ENCODE results near the gene ADAMTS17.

ADAMTS17 gene

DNA sequence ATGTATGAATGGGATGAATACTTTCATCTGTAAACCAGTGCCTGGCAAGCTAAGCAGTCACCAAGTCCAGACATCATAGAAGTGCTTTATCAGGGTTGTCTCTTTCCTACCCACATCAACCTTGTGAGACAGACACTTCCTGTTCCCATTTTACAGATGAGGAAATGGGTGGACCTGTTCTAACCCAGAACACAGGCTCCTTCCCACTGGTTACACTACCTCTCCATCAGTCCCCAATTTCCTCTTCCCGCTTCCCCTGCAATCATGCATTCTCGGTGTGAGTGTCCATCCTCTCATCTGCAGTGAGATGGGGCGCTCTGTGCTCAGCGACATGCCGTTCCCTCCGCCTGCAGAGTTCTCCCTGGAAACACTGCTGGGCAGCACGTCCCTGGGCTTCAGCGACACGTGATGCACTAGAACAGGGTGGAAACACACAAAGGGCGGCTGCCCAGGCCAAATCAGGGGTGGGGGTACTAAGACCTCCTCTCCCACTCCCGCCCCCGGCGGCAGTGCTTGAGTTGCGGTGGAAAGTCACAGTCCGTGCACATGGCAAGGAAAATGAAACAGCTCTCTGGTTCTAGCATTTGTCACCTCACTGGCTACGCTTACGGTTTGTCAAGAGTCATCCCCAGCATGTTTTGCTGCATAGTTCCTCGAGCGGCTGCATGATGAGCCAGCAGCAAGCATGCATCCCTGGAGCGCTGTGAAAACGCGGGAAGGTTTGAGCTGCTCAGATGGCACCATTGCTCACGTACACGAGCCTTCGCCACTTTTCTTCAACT, 201.1 kb downstream of the ADAMTS17 start:
- no peak for DNase-seq (ENCODE audit: low read depth in 1 of 2, low spot score in 1 of 2)

- DNase-seq (ENCODE audit: low read depth in 1 of 2, low spot score in 1 of 2), result no peak
Observed at GRCh38 chr15:100134586-100134985, 207.2 kb downstream of the ADAMTS17 start.

- no peak for DNase-seq (ENCODE audit: low read depth in 1 of 2, low spot score in 1 of 2)
Observed at GRCh38 chr15:100134089-100134583, 207.6 kb downstream of the ADAMTS17 start.

GRCh38 chr15:100133001-100133400, 208.8 kb downstream of the ADAMTS17 start:
- DNase-seq (ENCODE audit: low read depth in 1 of 2, low spot score in 1 of 2), result no peak

GRCh38 chr15:100132309-100132708, 209.5 kb downstream of the ADAMTS17 start:
- no peak for DNase-seq (ENCODE audit: low read depth in 1 of 2, low spot score in 1 of 2)

DNA sequence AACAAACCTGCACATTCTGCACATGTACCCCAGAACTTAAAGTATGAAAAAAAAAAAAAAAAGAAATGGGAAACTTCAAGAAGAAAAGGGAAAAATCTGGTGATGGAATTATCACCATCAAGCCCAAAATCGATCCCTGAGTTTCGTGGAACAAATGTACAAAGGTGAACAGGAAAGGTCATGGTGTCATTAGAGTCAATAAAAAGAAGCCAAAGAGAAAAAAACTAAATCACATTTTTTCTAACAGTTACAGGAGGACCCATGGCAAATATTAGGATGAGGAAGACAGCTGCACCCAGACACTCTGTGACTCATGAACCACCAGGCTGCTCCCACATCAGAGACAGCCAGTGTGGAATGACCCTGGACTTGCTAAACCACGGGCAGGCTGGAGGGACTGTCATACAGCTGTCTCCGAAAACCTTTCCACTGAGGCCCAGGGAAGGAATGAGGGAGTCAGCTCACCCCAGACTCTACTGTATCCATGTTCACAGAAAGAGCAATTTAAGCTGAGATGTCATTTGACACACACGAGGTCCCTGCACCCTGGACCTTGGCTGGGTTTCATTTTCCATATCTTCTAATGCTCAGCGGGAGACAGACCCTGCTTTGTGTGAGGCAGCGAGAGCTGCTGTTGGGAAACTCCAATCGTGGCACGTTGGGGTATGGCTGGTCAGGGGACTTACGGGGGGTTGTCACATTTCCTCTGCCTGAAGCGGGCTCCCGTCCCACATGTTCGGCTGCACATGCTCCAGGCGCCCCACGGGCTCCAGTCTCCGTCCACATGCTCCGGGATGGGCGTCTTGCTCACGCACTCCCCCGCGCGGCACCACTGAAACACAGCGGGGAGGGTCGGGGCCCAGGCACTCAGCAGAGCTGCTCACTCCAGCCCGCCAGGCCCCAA, 210.2 kb downstream of the ADAMTS17 start:
- DNase-seq (ENCODE audit: low read depth in 1 of 2, low spot score in 1 of 2), result peak in 1 of 2 donors; percentile 28

- DNase-seq (ENCODE audit: low read depth in 1 of 2, low spot score in 1 of 2), result no peak
Observed at GRCh38 chr15:100129677-100130076, 212.1 kb downstream of the ADAMTS17 start.

- DNase-seq (ENCODE audit: low read depth in 1 of 2, low spot score in 1 of 2), result no peak
Observed at GRCh38 chr15:100125401-100126191, 216.2 kb downstream of the ADAMTS17 start.

DNA sequence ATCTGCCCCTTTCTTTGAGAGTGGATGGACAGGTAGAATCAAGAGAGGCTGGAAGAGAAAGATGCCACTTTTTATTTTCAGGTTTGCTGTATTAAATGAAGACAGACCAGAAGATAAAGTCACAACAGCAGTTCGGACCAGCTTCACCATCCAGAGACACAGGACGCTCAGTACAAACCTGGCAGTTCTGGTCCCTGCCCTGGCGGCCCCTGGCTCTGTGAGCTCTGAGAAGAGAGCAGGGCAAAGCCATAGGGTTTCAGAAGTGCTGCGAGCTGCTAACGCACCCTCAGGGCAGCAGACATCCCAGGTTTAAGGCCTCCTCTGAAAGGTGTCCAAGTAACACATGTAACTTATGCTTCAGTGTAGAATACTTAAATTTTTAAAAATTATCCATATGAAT, 216.8 kb downstream of the ADAMTS17 start:
- no peak for DNase-seq (ENCODE audit: low read depth in 1 of 2, low spot score in 1 of 2)

GRCh38 chr15:100124361-100124760, 217.4 kb downstream of the ADAMTS17 start:
- DNase-seq (ENCODE audit: low read depth in 1 of 2, low spot score in 1 of 2), result no peak

DNA sequence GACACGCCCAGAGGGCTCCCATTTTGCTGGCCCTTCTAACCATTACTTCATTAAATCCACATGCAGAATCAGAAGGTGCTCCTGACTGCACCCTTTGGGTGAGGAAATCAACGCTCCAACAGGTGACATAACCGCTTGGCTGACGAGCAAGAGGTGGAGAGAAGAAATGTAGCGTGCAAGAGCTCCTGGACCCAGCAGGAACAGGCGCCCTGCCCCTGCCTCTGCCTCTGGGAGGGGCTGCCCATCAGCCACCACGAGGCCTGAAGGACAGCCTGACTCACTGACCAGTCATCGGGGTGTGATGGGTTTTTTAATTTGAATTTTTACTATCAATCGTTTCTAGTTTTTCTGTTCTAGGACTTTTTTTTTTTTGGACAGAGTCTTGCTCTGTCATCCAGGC, 218.2 kb downstream of the ADAMTS17 start:
- DNase-seq (ENCODE audit: low read depth in 1 of 2, low spot score in 1 of 2), result no peak

GRCh38 chr15:100121285-100121684, 220.5 kb downstream of the ADAMTS17 start:
- no peak for DNase-seq (ENCODE audit: low read depth in 1 of 2, low spot score in 1 of 2)

- no peak for DNase-seq (ENCODE audit: low read depth in 1 of 2, low spot score in 1 of 2)
Observed at GRCh38 chr15:100120111-100120510, 221.7 kb downstream of the ADAMTS17 start.

DNA sequence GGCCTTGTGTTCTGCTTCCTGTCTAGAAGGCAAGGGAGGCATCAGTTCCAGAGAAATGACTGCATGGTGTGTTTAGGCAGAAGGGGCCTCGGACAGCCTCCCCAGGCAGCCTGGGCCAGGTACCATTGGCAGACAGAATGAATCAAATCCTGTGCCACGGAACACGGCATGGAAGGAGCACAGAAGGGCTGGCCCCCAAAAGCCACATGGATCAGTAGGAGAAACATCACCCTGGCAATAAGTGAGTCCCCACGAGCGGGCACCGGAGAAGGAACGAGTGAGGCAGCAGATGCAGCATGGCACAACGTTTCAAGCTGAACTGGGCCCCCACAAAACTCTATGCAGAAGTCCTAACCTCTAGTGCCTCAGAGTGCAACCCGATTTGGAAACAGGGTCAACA, 223.2 kb downstream of the ADAMTS17 start:
- no peak for DNase-seq (ENCODE audit: low read depth in 1 of 2, low spot score in 1 of 2)

- no peak for DNase-seq (ENCODE audit: low read depth in 1 of 2, low spot score in 1 of 2)
Observed at GRCh38 chr15:100116416-100117190, 225.2 kb downstream of the ADAMTS17 start.

DNA sequence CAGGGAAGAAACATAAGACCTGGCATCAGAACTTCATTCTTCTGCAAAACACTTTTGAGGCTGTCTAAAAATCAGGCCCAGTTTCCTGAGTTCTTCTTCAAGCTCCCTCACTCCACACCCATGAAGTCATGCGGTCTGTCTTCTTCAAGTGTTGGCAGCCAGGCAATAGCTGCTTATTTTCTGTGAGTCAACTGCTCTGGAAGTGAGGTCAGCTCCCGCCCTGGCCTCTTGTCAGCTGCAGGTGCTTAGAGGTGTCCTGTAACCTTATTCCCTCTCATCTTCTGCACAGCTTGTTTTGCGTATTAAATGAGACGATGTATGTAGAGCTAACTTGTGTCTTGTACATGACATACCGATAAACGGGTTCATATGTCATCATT, 226.1 kb downstream of the ADAMTS17 start:
- no peak for DNase-seq (ENCODE audit: low read depth in 1 of 2, low spot score in 1 of 2)

- no peak for DNase-seq (ENCODE audit: low read depth in 1 of 2, low spot score in 1 of 2)
Observed at GRCh38 chr15:100115066-100115710, 226.6 kb downstream of the ADAMTS17 start.

DNA sequence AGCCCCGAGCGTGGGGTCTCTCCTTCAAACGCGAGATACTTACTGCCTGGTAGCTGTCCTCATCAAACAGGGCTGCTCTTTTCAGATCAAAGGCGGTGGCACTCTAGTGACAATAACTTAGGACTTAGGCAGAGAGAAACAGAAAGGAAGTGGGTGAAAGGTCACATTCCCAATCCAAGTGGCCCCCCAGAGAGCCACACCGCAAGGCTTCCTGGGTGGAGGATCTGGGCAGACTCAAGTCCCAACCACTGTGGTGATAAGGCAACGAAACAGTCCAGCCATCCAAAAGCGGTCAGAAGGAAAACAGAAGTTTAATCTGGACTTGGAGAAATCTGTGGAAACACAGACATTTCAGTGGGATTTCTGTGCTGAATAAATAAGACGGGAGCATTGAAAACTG, 227.2 kb downstream of the ADAMTS17 start:
- DNase-seq (ENCODE audit: low read depth in 1 of 2, low spot score in 1 of 2), result no peak

DNA sequence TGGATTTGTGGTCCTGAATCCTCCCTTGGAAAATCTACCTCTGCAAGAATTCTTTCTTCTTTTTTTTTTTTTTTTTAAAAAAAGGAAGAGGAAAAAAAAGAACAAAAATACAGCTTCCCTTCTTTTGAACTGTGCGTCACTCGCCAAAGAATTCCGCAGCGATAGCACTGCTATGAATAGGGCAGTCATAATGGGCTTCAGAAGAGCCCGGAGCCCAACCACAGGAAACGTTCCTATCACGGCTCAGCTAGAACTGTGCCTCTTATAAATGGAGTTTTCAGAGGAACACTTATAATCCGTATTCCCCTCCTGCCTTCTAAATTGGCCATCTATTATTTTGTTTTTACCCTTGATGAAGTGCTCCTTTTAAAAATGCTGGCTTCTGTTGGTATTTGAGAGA, 227.7 kb downstream of the ADAMTS17 start:
- no peak for DNase-seq (ENCODE audit: low read depth in 1 of 2, low spot score in 1 of 2)

All from activated CD4-positive, alpha-beta T cell treated with anti-CD3 and anti-CD28 coated beads, Interleukin-2, amount 50 U/mL, for 24 hours (primary cell).